ENCODE results near the gene CSKMT. TPM values are rescaled to one million over a fixed set of nuclear protein-coding genes. Genes with fewer than 3 reads are reported as not detected.
"Not testable (repeated sequence)": the region's sequence is repeated elsewhere in the genome, so short reads cannot be mapped to it uniquely, and the experiment has no call there.

CSKMT gene
- total and polyA plus RNA-seq, 7 experiments from 2014 or later: 2.5 to 29.3 (median 15.8) TPM

GRCh38 chr11:62649486-62649885, 15.6 kb upstream of the CSKMT start:
- Histone ChIP-seq H3K27ac (ENCODE audit: low read depth, low read length) (no peak overlapping the region), H3K4me1 (ENCODE audit: control insufficient read depth in 2 of 2, insufficient read depth in 2 of 2, low read length in 2 of 2) (peaks cover 19 to 33% of the 10 kb centered on the region in 2 donors), H3K4me3 (ENCODE audit: low read length) (no peak overlapping the region), H3K27me3 (ENCODE audit: control insufficient read depth in 2 of 2, insufficient read depth in 2 of 2, low read length in 2 of 2) (no peaks in the 10 kb centered on the region), H3K9me3 (ENCODE audit: control insufficient read depth in 2 of 3, low read length in 3 of 3) (no peaks in the 10 kb centered on the region), H3K36me3 (ENCODE audit: control insufficient read depth in 2 of 3, insufficient read depth in 3 of 3, low read length in 3 of 3) (peaks cover 0 to 28% (median 0%) of the 10 kb centered on the region in 3 experiments)
- ATAC-seq: no peak
- H3K9me3 Mint-ChIP-seq: peaks cover 0 to 8% (median 0%) of the 10 kb centered on the region in 11 donors
- no peak for DNase-seq
- no peaks in the 10 kb centered on the region for H3K27me3 Mint-ChIP-seq
- ChIA-PET CTCF (interaction anchor here (1.1 to 2.2 kb wide), 4 partner anchors 14 to 50 kb away, joined by 3 to 6 read pairs (median 3); partner anchors contain the start of genes C11orf98, CSKMT, EML3 and ROM1), POLR2A (interaction anchor here (0.6 to 21.6 kb wide), 11 partner anchors 8 to 206 kb away, joined by 3 to 332 read pairs (median 5); partner anchors contain the start of genes B3GAT3, C11orf98, CSKMT and HNRNPUL2)
- peak overlapping the region in 1 of 10 donors; percentile 25 for H3K4me3 Mint-ChIP-seq
- H3K27ac Mint-ChIP-seq: peak overlapping the region in 2 of 9 donors; percentile 14 to 38
- intact Hi-C loops (cut with micrococcal nuclease): no loop called here
- H3K4me1 Mint-ChIP-seq: peaks cover 17 to 49% (median 42%) of the 10 kb centered on the region in 7 donors
- peaks cover 0 to 14% (median 0%) of the 10 kb centered on the region in 5 donors for H3K36me3 Mint-ChIP-seq

GRCh38 chr11:62650283-62650682, 14.8 kb upstream of the CSKMT start:
- ChIA-PET CTCF (interaction anchor here (1.0 to 1.5 kb wide), 5 partner anchors 9 to 59 kb away, joined by 3 to 5 read pairs (median 3); partner anchors contain the start of genes C11orf98, CSKMT and TUT1), POLR2A (interaction anchor here (0.6 to 21.6 kb wide), 12 partner anchors 7 to 227 kb away, joined by 3 to 332 read pairs (median 4); partner anchors contain the start of genes C11orf98, CSKMT, LBHD1 and MTA2)
- H3K27ac ChIP-seq (ENCODE audit: low read depth, low read length); H3K4me3 ChIP-seq (ENCODE audit: low read length); H3K27me3 ChIP-seq (ENCODE audit: control insufficient read depth in 2 of 2, insufficient read depth in 2 of 2, low read length in 2 of 2); DNase-seq; H3K27me3 Mint-ChIP-seq; intact Hi-C loops (cut with micrococcal nuclease); H3K4me3 Mint-ChIP-seq; H3K9me3 Mint-ChIP-seq; ATAC-seq; H3K9me3 ChIP-seq (ENCODE audit: control insufficient read depth in 2 of 3, low read length in 3 of 3): not testable (repeated sequence)
- H3K4me1 Mint-ChIP-seq: peaks cover 17 to 48% (median 36%) of the 10 kb centered on the region in 7 donors
- H3K27ac Mint-ChIP-seq: peak overlapping the region in 2 of 9 donors; percentile 28 to 71
- peaks cover 0 to 28% (median 0%) of the 10 kb centered on the region in 3 experiments for H3K36me3 ChIP-seq (ENCODE audit: control insufficient read depth in 2 of 3, insufficient read depth in 3 of 3, low read length in 3 of 3)
- H3K4me1 ChIP-seq (ENCODE audit: control insufficient read depth in 2 of 2, insufficient read depth in 2 of 2, low read length in 2 of 2): peaks cover 19 to 27% of the 10 kb centered on the region in 2 donors
- peaks cover 0 to 12% (median 0%) of the 10 kb centered on the region in 5 donors for H3K36me3 Mint-ChIP-seq

- Mint-ChIP-seq H3K27ac (peak overlapping the region; percentile 88 to 98 (median 96)), H3K4me1 (peaks cover 11 to 36% (median 22%) of the 10 kb centered on the region in 7 donors), H3K4me3 (peak overlapping the region; percentile 75 to 94 (median 90)), H3K36me3 (peaks cover 0 to 8% (median 0%) of the 10 kb centered on the region in 5 donors), H3K9me3 (peaks cover 0 to 9% (median 0%) of the 10 kb centered on the region in 11 donors), H3K27me3 (no peaks in the 10 kb centered on the region)
- DNase-seq (peak in 4 of 9 donors; percentile 13 to 59 (median 22)), ATAC-seq (no peak)
- peak overlapping the region; percentile 95 for H3K27ac ChIP-seq (ENCODE audit: low read depth, low read length)
- H3K4me3 ChIP-seq (ENCODE audit: low read length): peak overlapping the region; percentile 87
- H3K9me3 ChIP-seq (ENCODE audit: control insufficient read depth in 2 of 3, low read length in 3 of 3): no peaks in the 10 kb centered on the region
- no peaks in the 10 kb centered on the region for H3K27me3 ChIP-seq (ENCODE audit: control insufficient read depth in 2 of 2, insufficient read depth in 2 of 2, low read length in 2 of 2)
- POLR2A ChIA-PET: interaction anchor here (0.6 to 21.6 kb wide), 41 partner anchors 9 to 253 kb away, joined by 3 to 332 read pairs (median 4); partner anchors contain the start of genes B3GAT3, BSCL2, C11orf98 and CSKMT
- intact Hi-C loops (cut with micrococcal nuclease): loop anchor here (1.0 to 2.0 kb wide), 11 partner anchors 7 to 78 kb away; partner anchors contain the start of genes C11orf98 (in 2 of the 2), CSKMT (in 2 of the 2), TUT1 (in 2 of the 2) and UBXN1 (in 2 of the 2)
- H3K36me3 ChIP-seq (ENCODE audit: control insufficient read depth in 2 of 3, insufficient read depth in 3 of 3, low read length in 3 of 3): peaks cover 0 to 22% (median 0%) of the 10 kb centered on the region in 3 experiments
- CTCF ChIA-PET: interaction anchor here (1.3 kb wide), 1 partner anchor 12 kb away, joined by 4 read pairs; no protein-coding TSS in a partner anchor
- H3K4me1 ChIP-seq (ENCODE audit: control insufficient read depth in 2 of 2, insufficient read depth in 2 of 2, low read length in 2 of 2): peaks cover 13 to 16% of the 10 kb centered on the region in 2 donors
Measured at GRCh38 chr11:62652161-62653006, 12.7 kb upstream of the CSKMT start.

GRCh38 chr11:62654297-62654696, 10.8 kb upstream of the CSKMT start:
- H3K4me1 ChIP-seq (ENCODE audit: control insufficient read depth in 2 of 2, insufficient read depth in 2 of 2, low read length in 2 of 2): peaks cover 10 to 13% of the 10 kb centered on the region in 2 donors
- Mint-ChIP-seq H3K27ac (peak overlapping the region in 8 of 9 donors; percentile 20 to 97 (median 74)), H3K4me1 (peaks cover 11 to 34% (median 22%) of the 10 kb centered on the region in 7 donors), H3K4me3 (peak overlapping the region; percentile 16 to 72 (median 48)), H3K27me3 (no peaks in the 10 kb centered on the region), H3K9me3 (peaks cover 0 to 9% (median 0%) of the 10 kb centered on the region in 11 donors), H3K36me3 (peaks cover 0 to 7% (median 0%) of the 10 kb centered on the region in 5 donors)
- no peaks in the 10 kb centered on the region for H3K9me3 ChIP-seq (ENCODE audit: control insufficient read depth in 2 of 3, low read length in 3 of 3)
- CTCF ChIA-PET: interaction anchor here (0.7 to 2.0 kb wide), 3 partner anchors 11 to 195 kb away, joined by 3 to 10 read pairs (median 6); partner anchors contain the start of genes C11orf98 and CSKMT
- intact Hi-C loops (cut with micrococcal nuclease): no loop called here
- no peaks in the 10 kb centered on the region for H3K27me3 ChIP-seq (ENCODE audit: control insufficient read depth in 2 of 2, insufficient read depth in 2 of 2, low read length in 2 of 2)
- H3K4me3 ChIP-seq (ENCODE audit: low read length): no peak overlapping the region
- ATAC-seq: no peak
- POLR2A ChIA-PET: interaction anchor here (0.7 to 4.0 kb wide), 11 partner anchors 9 to 227 kb away, joined by 3 to 119 read pairs (median 7); partner anchors contain the start of genes B3GAT3, C11orf98, CSKMT and EML3
- no peak for DNase-seq
- no peak overlapping the region for H3K27ac ChIP-seq (ENCODE audit: low read depth, low read length)
- peaks cover 0 to 9% (median 0%) of the 10 kb centered on the region in 3 experiments for H3K36me3 ChIP-seq (ENCODE audit: control insufficient read depth in 2 of 3, insufficient read depth in 3 of 3, low read length in 3 of 3)

GRCh38 chr11:62656796-62657429, 8.2 kb upstream of the CSKMT start:
- no peak for DNase-seq
- ChIA-PET CTCF (interaction anchor here (0.8 to 1.4 kb wide), 2 partner anchors 19 to 45 kb away, joined by 3 read pairs; partner anchors contain the start of gene EML3), POLR2A (interaction anchor here (0.6 to 2.3 kb wide), 15 partner anchors 9 to 97 kb away, joined by 3 to 17 read pairs (median 4); partner anchors contain the start of genes C11orf98, CSKMT, GANAB and HNRNPUL2)
- peaks cover 0 to 3% (median 0%) of the 10 kb centered on the region in 3 experiments for H3K36me3 ChIP-seq (ENCODE audit: control insufficient read depth in 2 of 3, insufficient read depth in 3 of 3, low read length in 3 of 3)
- H3K27ac ChIP-seq (ENCODE audit: low read depth, low read length): no peak overlapping the region
- Mint-ChIP-seq H3K27me3 (no peaks in the 10 kb centered on the region), H3K9me3 (peaks cover 0 to 9% (median 0%) of the 10 kb centered on the region in 11 donors), H3K27ac (peak overlapping the region in 1 of 9 donors; percentile 36), H3K4me3 (no peak overlapping the region), H3K4me1 (peaks cover 11 to 17% (median 13%) of the 10 kb centered on the region in 7 donors), H3K36me3 (peaks cover 0 to 1% (median 0%) of the 10 kb centered on the region in 5 donors)
- H3K27me3 ChIP-seq (ENCODE audit: control insufficient read depth in 2 of 2, insufficient read depth in 2 of 2, low read length in 2 of 2): no peaks in the 10 kb centered on the region
- H3K4me1 ChIP-seq (ENCODE audit: control insufficient read depth in 2 of 2, insufficient read depth in 2 of 2, low read length in 2 of 2): peaks cover 6 to 7% of the 10 kb centered on the region in 2 donors
- no peak for ATAC-seq
- intact Hi-C loops (cut with micrococcal nuclease): no loop called here
- no peak overlapping the region for H3K4me3 ChIP-seq (ENCODE audit: low read length)
- no peaks in the 10 kb centered on the region for H3K9me3 ChIP-seq (ENCODE audit: control insufficient read depth in 2 of 3, low read length in 3 of 3)
